Sigmoid colon (tissue), 7 donors: ENCODE measurements around the gene CCDC148. TPM values are rescaled to one million over a fixed set of nuclear protein-coding genes. Genes with fewer than 3 reads are reported as not detected.
A peak's percentile ranks its signal among the peaks of the same experiment; 100 is the strongest.

Experiments
- DNase-seq: peaks from one replicate; pipeline ENCODE4 v3.0.0-alpha.2; 2019
- H3K27ac ChIP-seq, 4 donors: fragments of 200-600 bp; sonication (generic); one replicate each; pipeline ENCODE4 v1.5.1; 2016 to 2019; ENCODE audit warnings: mild to moderate bottlenecking in 1 of 4
- H3K27me3 ChIP-seq, 3 donors: fragments of 200-600 bp; sonication (generic); one replicate each; pipeline ENCODE4 v1.5.1; 2019; ENCODE audit warnings: mild to moderate bottlenecking in 1 of 3
- H3K36me3 ChIP-seq, 4 donors: fragments of 200-600 bp; sonication (generic); one replicate each; pipeline ENCODE4 v1.5.1; 2016 to 2019
- H3K4me1 ChIP-seq, 4 donors: fragments of 200-600 bp; sonication (generic); one replicate each; pipeline ENCODE4 v1.5.1; 2017 to 2019
- H3K4me3 ChIP-seq, 4 donors: fragments of 200-600 bp; sonication (generic); one replicate each; pipeline ENCODE4 v1.5.1; 2017 to 2019; ENCODE audit warnings: mild to moderate bottlenecking in 2 of 4, moderate library complexity in 1 of 4
- H3K9me3 ChIP-seq, 4 donors: fragments of 200-600 bp in 3 of 4; sonication (generic) in 3 of 4; one replicate each; pipeline versions ENCODE4 v1.5.1 to v1.6.1; 2013 to 2019
- CTCF ChIP-seq, 4 experiments: fragments of 450-650 bp in 3 of 4; fragments of 200-600 bp in 1 of 4; IDR thresholded peaks; one replicate each; pipeline ENCODE4 v1.5.1; 2016 to 2019; ENCODE audit warnings: antibody characterized with exemption in 4 of 4, mild to moderate bottlenecking in 3 of 4, moderate library complexity in 2 of 4
- EP300 ChIP-seq, 4 donors: sonication (generic); formaldehyde crosslinking; IDR thresholded peaks; one replicate each; pipeline ENCODE4 v1.6.1; 2017; ENCODE audit warnings: antibody characterized with exemption in 4 of 4
- POLR2A ChIP-seq, 2 donors: fragments of 450-650 bp; IDR thresholded peaks; one replicate each; pipeline ENCODE4 v1.6.1; 2016; ENCODE audit warnings: antibody characterized with exemption in 2 of 2, mild to moderate bottlenecking in 2 of 2, moderate library complexity in 2 of 2
- POLR2AphosphoS5 ChIP-seq, 4 donors: sonication (generic); formaldehyde crosslinking; IDR thresholded peaks; one replicate each; pipeline ENCODE4 v1.6.1; 2017; ENCODE audit warnings: antibody characterized with exemption in 4 of 4
- WGBS, 2 donors: extraction: QIAGEN DNeasy Blood & Tissue Kit; methylation state at CpG; one replicate each; pipeline ENCODE4 v1.1.7; 2013; 5-methylcytosine and 5-hydroxymethylcytosine counted together
- intact Hi-C: fragments of 100-400 bp; cut with DNase I; formaldehyde crosslinking; loops from one replicate; pipeline ENCODE4 v1.15.1; 2023
- polyA plus RNA-seq, 3 donors: library from polyadenylated mRNA; stranded (reverse); fragments of 200-250 nt; gene quantifications; one replicate each; pipeline ENCODE4 v1.2.3, GENCODE V29; 2013
- total RNA-seq, 4 donors: library from RNA; depleted of rRNA; stranded (reverse); fragments of >200 nt; gene quantifications; one replicate each; pipeline ENCODE4 v1.1.0, GENCODE V29; 2016
- donor health status: healthy with polysubstance abuse.
- donor health status: Bipolar disorder and iron deficiency.
- donor health status: healthy.

The CCDC148 gene
- total and polyA plus RNA-seq, 7 donors, result 0.23 to 0.83 (median 0.36) TPM; not detected in 4

DNA sequence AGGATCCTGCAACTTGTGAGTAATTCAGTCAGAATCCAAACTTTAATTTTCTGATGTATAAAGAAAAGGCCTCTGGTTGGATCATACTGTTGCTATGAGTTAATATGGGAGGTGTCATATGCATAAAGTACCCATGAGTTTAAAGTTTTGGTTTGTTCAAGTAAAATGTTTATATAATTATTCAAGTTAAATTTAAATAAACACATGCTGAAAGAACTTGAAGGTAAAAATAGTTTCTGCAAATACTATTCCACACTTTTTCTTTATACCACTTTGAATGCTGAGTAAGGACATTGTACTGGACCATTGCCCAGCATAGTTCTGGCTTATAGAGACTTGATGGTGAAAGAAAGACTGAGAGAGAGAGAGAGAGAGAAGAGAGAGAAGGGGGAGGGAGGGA, 30.9 kb upstream of the CCDC148 start:
- no peaks in the 10 kb centered on the region for H3K27me3 ChIP-seq
- H3K36me3 ChIP-seq, result no peaks in the 10 kb centered on the region
- intact Hi-C loops, result no loop called here
- TF ChIP-seq EP300 (IDR thresholded peaks at IDR 0.05) (no peak), POLR2AphosphoS5 (IDR thresholded peaks at IDR 0.05) (no peak), POLR2A (IDR thresholded peaks at IDR 0.05) (no peak)
- H3K27ac ChIP-seq, result peak overlapping the region in 1 of 4 donors; percentile 54
- H3K9me3 ChIP-seq, result no peaks in the 10 kb centered on the region
- H3K4me3 ChIP-seq, result no peak overlapping the region
- H3K4me1 ChIP-seq, result peaks cover 0 to 24% (median 19%) of the 10 kb centered on the region in 4 donors
- DNase-seq, result no peak

DNA sequence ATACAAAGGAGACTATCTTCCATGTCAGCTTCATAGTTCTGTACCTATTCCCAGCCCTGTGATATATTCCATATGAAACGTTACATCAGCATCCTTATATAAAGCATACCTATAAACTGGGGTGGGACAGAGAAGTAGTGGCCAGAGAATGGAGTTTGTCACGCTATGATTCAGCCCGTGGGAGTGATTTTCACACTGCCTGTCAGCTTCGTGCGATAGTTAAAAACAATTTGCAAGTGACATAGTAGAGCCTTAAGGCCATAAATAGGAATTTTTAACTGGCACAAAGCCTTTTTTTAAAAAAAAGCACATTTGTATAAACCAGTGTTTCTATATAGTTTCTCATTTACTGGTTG, 30.4 kb upstream of the CCDC148 start:
- peak overlapping the region in 1 of 4 donors; percentile 54 for H3K27ac ChIP-seq
- no peak for DNase-seq
- H3K4me1 ChIP-seq, result peaks cover 0 to 24% (median 19%) of the 10 kb centered on the region in 4 donors
- H3K9me3 ChIP-seq, result no peaks in the 10 kb centered on the region
- H3K36me3 ChIP-seq, result no peaks in the 10 kb centered on the region
- no peak for TF ChIP-seq POLR2AphosphoS5 (IDR thresholded peaks at IDR 0.05)
- TF ChIP-seq POLR2A (IDR thresholded peaks at IDR 0.05), result no peak
- no peak for TF ChIP-seq CTCF (IDR thresholded peaks at IDR 0.05)
- no peak for TF ChIP-seq EP300 (IDR thresholded peaks at IDR 0.05)
- WGBS, 2 donors, result 72 to 73% methylated on average over 5 of the region's 5 CpGs
- no peak overlapping the region for H3K4me3 ChIP-seq
- intact Hi-C loops, result no loop called here
- no peaks in the 10 kb centered on the region for H3K27me3 ChIP-seq

DNA sequence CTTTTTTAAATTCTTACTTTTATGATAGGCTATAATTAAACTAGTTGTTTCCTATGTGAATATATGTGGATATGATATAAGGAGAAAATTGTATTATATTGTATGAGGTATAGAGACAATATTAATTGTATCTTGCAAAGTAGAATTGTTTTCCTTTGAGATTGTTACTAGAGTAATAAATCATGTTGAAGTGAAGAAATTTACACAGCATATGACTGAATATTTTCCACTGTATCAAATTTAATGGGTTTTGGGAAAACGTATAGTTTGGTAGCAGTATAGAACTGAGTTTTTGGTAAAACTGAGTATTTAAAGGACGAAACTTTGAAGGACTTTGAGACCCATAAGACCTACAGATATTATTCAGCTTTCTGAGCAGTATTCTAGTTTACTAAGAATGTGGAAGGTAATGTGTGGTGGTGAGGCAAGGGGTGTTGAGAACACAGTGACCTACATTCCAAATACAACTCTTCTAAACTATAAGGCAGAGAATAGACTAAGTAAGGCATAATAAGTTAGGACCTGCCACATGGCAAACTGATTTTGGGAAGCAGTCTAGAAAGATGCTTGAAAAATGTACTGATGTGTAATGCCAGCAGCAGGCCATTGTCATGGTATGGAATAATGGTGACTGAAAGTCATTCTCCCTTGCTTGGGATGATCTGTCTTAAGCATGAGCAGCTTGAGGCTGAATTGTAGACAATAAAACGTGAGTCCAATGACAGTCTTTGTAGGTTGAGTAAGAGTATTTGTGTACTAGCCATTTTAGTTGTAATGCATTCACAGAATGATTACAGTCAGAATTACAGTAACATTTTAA, 29.8 kb upstream of the CCDC148 start:
- Histone ChIP-seq H3K4me1 (peaks cover 0 to 24% (median 19%) of the 10 kb centered on the region in 4 donors), H3K9me3 (no peaks in the 10 kb centered on the region), H3K4me3 (no peak overlapping the region), H3K36me3 (no peaks in the 10 kb centered on the region), H3K27me3 (no peaks in the 10 kb centered on the region), H3K27ac (peak overlapping the region in 1 of 4 donors; percentile 54)
- TF ChIP-seq POLR2AphosphoS5 (IDR thresholded peaks at IDR 0.05), result no peak
- TF ChIP-seq EP300 (IDR thresholded peaks at IDR 0.05), result no peak
- DNase-seq, result no peak
- WGBS, 2 donors, result 82 to 88% methylated on average over 3 of the region's 3 CpGs
- intact Hi-C loops, result no loop called here

DNA sequence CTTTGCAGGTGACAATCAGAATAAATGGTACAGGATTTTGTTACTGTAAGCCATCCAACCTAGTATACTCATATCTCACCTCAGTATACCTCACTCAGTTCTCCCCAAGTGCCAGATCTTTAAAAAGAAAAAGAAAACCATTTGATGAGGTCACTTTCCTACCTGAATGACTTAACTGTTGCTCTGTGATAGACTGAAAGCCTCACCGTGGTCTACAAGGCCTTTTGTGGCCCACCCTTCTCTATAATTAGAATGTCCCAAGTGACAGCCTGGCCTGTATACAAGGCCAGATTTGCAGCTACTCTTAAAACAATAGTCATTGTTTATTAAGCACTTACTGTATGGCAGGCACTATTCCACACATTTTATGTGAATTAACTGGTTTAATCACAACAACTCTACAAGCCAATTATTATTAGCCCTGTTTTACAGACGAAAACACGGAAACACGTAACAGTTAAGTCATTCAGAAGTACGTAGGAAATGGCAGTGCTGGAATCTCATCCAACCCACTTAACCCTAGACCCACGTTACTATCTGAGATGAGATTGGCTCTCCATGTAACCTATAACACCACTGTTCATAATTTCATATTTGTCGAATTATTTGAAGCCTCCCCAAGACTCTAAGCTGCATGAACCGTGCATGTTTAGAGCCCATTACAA, 28.5 kb upstream of the CCDC148 start:
- no peak overlapping the region for H3K27ac ChIP-seq
- TF ChIP-seq CTCF (IDR thresholded peaks at IDR 0.05) (no peak), POLR2A (IDR thresholded peaks at IDR 0.05) (no peak), EP300 (IDR thresholded peaks at IDR 0.05) (no peak), POLR2AphosphoS5 (IDR thresholded peaks at IDR 0.05) (no peak)

DNA sequence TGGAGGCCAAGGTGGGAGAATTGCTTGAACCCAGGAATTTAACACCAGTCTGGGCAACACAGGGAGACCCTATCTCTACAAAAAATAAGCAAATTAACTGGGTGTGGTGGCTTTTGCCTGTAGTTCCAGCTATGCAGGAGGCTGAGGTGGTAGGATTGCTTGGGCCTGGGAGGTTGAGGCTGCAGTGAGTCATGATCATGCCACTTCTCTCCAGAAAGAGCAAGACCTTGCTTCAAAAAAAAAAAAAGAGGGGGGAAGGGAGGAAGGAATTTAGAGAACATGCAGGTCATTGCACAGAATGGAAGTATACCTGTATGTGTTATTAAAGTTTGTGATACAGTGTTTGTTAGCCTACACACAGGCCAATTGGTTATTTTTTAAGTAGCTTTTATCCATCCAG, 26.0 kb upstream of the CCDC148 start:
- Histone ChIP-seq H3K9me3 (no peaks in the 10 kb centered on the region), H3K27me3 (no peaks in the 10 kb centered on the region), H3K36me3 (no peaks in the 10 kb centered on the region), H3K4me3 (no peak overlapping the region), H3K27ac (no peak overlapping the region), H3K4me1 (peaks cover 0 to 20% (median 13%) of the 10 kb centered on the region in 4 donors)
- DNase-seq, result no peak
- TF ChIP-seq CTCF (IDR thresholded peaks at IDR 0.05) (no peak), POLR2A (IDR thresholded peaks at IDR 0.05) (no peak), POLR2AphosphoS5 (IDR thresholded peaks at IDR 0.05) (no peak), EP300 (IDR thresholded peaks at IDR 0.05) (no peak)
- intact Hi-C loops, result no loop called here

More for the DNA sequence above, 28.5 kb upstream of the CCDC148 start:
- H3K9me3 ChIP-seq, result no peaks in the 10 kb centered on the region
- H3K4me1 ChIP-seq, result peaks cover 0 to 24% (median 19%) of the 10 kb centered on the region in 4 donors
- 81 to 88% methylated on average over 8 of the region's 8 CpGs for WGBS, 2 donors
- no peak for DNase-seq
- H3K27me3 ChIP-seq, result no peaks in the 10 kb centered on the region
- H3K4me3 ChIP-seq, result no peak overlapping the region
- no peaks in the 10 kb centered on the region for H3K36me3 ChIP-seq
- intact Hi-C loops, result no loop called here
